ENCODE data around the gene HSP90B1. TPM values are rescaled to one million over a fixed set of nuclear protein-coding genes. Genes with fewer than 3 reads are reported as not detected.

The HSP90B1 gene
- total and polyA plus RNA-seq, 10 of the 15 experiments (the other 5 are each of a cell fraction or from before 2014, with no cell fraction given), result 254 to 968 (median 560) TPM

DNA sequence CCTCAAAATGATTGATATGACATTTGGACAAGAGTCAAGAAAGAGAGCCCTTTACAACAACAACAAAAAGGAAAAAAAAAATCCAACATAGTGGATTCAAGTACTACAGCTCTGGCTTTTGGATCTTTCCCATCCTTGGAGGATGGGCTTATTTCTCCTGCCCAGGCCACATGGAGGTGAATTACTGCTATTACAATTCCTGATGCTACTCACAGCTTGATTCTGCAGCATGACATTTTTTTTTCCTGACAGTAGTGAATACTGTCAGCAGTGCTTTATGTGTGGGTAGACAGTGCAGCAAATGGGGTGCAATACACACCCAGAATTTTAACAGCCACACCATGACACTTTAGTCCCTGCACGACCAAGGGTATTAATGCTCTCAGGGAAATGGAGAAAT is 42.5 kb upstream of the HSP90B1 start (continued):
- TF ChIP-seq ZBTB40 (IDR thresholded peaks at IDR 0.05; ENCODE audit: borderline replicate concordance) (no peak), STAT3 (IDR thresholded peaks at IDR 0.05; ENCODE audit: low read depth, low read length) (no peak), BHLHE40 (IDR thresholded peaks at IDR 0.05; ENCODE audit: borderline replicate concordance in 1 of 2, low read depth in 2 of 2, low read length in 1 of 2) (no peak), CBFB (IDR thresholded peaks at IDR 0.05; ENCODE audit: low read depth) (no peak)

DNA sequence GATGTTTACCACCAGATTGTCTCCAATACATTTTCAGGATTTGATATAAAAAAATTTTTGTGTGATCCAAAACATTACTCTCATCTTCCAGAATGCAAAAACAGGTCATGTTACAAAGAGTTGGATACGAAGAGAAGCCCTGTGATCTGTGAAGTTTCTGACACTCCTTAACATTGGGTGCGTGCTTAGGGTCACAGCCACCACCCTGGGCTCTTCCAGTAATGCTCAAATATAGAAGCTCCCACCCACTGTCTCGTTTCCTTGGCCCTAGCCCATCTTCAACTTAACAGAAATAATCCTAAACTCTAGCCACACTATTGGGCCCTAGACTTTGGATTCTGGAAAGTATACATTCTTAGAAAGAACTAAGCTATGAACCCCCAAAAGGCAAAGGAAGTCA is 32.9 kb upstream of the HSP90B1 start:
- Histone ChIP-seq H3K4me3 (no peak overlapping the region), H3K9ac (ENCODE audit: control insufficient read depth, insufficient read depth, low read length) (no peak overlapping the region), H2AFZ (ENCODE audit: control insufficient read depth, low read depth, low read length) (no peak overlapping the region), H3K27ac (ENCODE audit: control insufficient read depth, insufficient read depth) (no peak overlapping the region), H4K20me1 (ENCODE audit: control insufficient read depth, insufficient read depth) (no peaks in the 10 kb centered on the region), H3K36me3 (ENCODE audit: control insufficient read depth in 2 of 2, insufficient read depth in 2 of 2, low read length in 1 of 2) (no peaks in the 10 kb centered on the region), H3K79me2 (ENCODE audit: control insufficient read depth, insufficient read depth, low read length) (no peaks in the 10 kb centered on the region), H3K27me3 (replicated peaks in 1 of 2; ENCODE audit: control insufficient read depth in 2 of 2, insufficient read depth in 2 of 2, low read length in 1 of 2) (no peaks in the 10 kb centered on the region), H3K4me1 (ENCODE audit: control insufficient read depth, insufficient read depth, low read length) (no peaks in the 10 kb centered on the region), H3K9me3 (replicated peaks; ENCODE audit: control insufficient read depth, insufficient read depth, low read length) (no peaks in the 10 kb centered on the region), H3K4me2 (ENCODE audit: control insufficient read depth, insufficient read depth) (no peak overlapping the region)
- ChIA-PET SMC1A (ENCODE audit: uncharacterized antibody, unreplicated experiment) (interaction anchor here (1.4 kb wide), 1 partner anchor 9 kb away, joined by 4 read pairs; no protein-coding TSS in a partner anchor), CTCF (interaction anchor here (1.1 to 2.6 kb wide), 2 partner anchors 13 to 33 kb away, joined by 3 to 7 read pairs; partner anchors contain the start of gene HSP90B1), RAD21 (ENCODE audit: unreplicated experiment) (interaction anchor here (1.2 kb wide), 1 partner anchor 13 kb away, joined by 3 read pairs; no protein-coding TSS in a partner anchor), POLR2A (no interaction called here)
- intact Hi-C loops (cut with micrococcal nuclease; ENCODE audit: unreplicated experiment) (no loop called here), in situ Hi-C loops (cut with MboI) (no loop called here)
- DNase-seq (ENCODE audit: low read depth, low spot score) (no peak), FAIRE-seq (no peak), ATAC-seq (no peak)
- WGBS (ENCODE audit: insufficient coverage, insufficient replicate concordance, low lambda C conversion rate, missing lambda C conversion rate), result 53% methylated on average over 3 of the region's 3 CpGs
- BruUV-seq (replicated peaks), result no TSS peak
- TF ChIP-seq ZBTB40 (IDR thresholded peaks at IDR 0.05; ENCODE audit: borderline replicate concordance) (no peak), PAX8 (IDR thresholded peaks at IDR 0.05) (no peak), IRF4 (IDR thresholded peaks at IDR 0.05; ENCODE audit: low read depth, low read length) (no peak), MTA2 (IDR thresholded peaks at IDR 0.05; ENCODE audit: low read depth) (no peak), JUNB (IDR thresholded peaks at IDR 0.05) (no peak), ZZZ3 (IDR thresholded peaks at IDR 0.05; ENCODE audit: control insufficient read depth, insufficient read length, low read depth) (no peak)
